Liver (tissue), 3 donors: Measurements from ENCODE around the gene DAB1.

Experiments used
- EGR1 ChIP-seq, 2 donors: IDR thresholded peaks; 2 replicates each; pipeline ENCODE4 v1.6.1; 2016 to 2018; ENCODE audit warnings: antibody characterized with exemption in 2 of 2, low read depth in 2 of 2
- GABPA ChIP-seq, 2 donors: IDR thresholded peaks in 1 of 2; conservative IDR thresholded peaks in 1 of 2; 2 replicates each; pipeline ENCODE4 v1.6.1; 2016; ENCODE audit warnings: antibody characterized with exemption in 2 of 2, mild to moderate bottlenecking in 1 of 2, moderate library complexity in 1 of 2
- HNF4G ChIP-seq: IDR thresholded peaks from 2 replicates; pipeline ENCODE4 v1.6.1; 2016; ENCODE audit warnings: antibody characterized with exemption
- JUND ChIP-seq, 2 donors: IDR thresholded peaks; 2 replicates each; pipeline ENCODE4 v1.6.1; 2016; ENCODE audit warnings: antibody characterized with exemption in 2 of 2
- RAD21 ChIP-seq, 2 donors: IDR thresholded peaks; 2 replicates each; pipeline ENCODE4 v1.6.1; 2016; ENCODE audit warnings: antibody characterized with exemption in 2 of 2, mild to moderate bottlenecking in 2 of 2
- TAF1 ChIP-seq: conservative IDR thresholded peaks from 2 replicates; pipeline ENCODE4 v1.6.1; 2016; ENCODE audit warnings: antibody characterized with exemption, mild to moderate bottlenecking
- YY1 ChIP-seq: IDR thresholded peaks from 2 replicates; pipeline ENCODE4 v1.6.1; 2016; ENCODE audit warnings: antibody characterized with exemption, mild to moderate bottlenecking
- TF ChIP-seq, protein P1 (sequence below): IDR thresholded peaks from 2 replicates; pipeline ENCODE4 v1.6.1; 2016; ENCODE audit warnings: antibody characterized with exemption
- TF ChIP-seq, protein P2 (sequence below): fragments of 150-350 bp; IDR thresholded peaks from 2 replicates; pipeline ENCODE4 v1.5.1; 2017; ENCODE audit warnings: improper control_type of control experiment, low read depth, low read length; ENCODE audit not compliant: missing input control
- TF ChIP-seq, protein P3 (sequence below): IDR thresholded peaks from 2 replicates; pipeline ENCODE4 v1.6.1; 2016; ENCODE audit warnings: antibody characterized with exemption, mild to moderate bottlenecking
- TF ChIP-seq, protein P4 (sequence below): IDR thresholded peaks from 2 replicates; pipeline ENCODE4 v1.6.1; 2016; ENCODE audit warnings: antibody characterized with exemption
- TF ChIP-seq, protein P5 (sequence below): IDR thresholded peaks from 2 replicates; pipeline ENCODE4 v1.6.1; 2016; ENCODE audit warnings: antibody characterized with exemption
- donor health status: healthy.
- donor health status: healthy.

DNA sequence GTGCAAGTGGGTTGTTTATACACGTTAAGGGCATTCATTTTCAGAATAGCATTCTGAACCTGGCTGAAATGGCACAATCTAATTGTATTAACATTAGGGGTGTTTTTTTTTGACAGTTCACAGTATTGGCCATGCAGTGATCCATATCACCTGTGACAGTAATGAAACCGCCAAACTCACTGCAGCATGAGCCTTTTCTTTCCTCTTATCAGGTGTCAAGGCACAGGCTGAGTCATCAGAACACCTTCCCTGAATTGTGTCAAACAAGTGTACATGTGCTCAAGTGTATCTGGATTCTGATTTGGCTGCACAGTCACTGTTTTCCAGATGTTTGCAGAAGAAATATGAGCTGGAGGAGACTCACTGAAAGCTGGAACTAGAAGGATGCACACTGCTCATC, 410.3 kb downstream of the DAB1 start:
- TF ChIP-seq, protein P1, sequence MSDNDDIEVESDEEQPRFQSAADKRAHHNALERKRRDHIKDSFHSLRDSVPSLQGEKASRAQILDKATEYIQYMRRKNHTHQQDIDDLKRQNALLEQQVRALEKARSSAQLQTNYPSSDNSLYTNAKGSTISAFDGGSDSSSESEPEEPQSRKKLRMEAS = no peak
- TF ChIP-seq, protein P2, sequence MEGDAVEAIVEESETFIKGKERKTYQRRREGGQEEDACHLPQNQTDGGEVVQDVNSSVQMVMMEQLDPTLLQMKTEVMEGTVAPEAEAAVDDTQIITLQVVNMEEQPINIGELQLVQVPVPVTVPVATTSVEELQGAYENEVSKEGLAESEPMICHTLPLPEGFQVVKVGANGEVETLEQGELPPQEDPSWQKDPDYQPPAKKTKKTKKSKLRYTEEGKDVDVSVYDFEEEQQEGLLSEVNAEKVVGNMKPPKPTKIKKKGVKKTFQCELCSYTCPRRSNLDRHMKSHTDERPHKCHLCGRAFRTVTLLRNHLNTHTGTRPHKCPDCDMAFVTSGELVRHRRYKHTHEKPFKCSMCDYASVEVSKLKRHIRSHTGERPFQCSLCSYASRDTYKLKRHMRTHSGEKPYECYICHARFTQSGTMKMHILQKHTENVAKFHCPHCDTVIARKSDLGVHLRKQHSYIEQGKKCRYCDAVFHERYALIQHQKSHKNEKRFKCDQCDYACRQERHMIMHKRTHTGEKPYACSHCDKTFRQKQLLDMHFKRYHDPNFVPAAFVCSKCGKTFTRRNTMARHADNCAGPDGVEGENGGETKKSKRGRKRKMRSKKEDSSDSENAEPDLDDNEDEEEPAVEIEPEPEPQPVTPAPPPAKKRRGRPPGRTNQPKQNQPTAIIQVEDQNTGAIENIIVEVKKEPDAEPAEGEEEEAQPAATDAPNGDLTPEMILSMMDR = no peak
- TF ChIP-seq, protein P3, sequence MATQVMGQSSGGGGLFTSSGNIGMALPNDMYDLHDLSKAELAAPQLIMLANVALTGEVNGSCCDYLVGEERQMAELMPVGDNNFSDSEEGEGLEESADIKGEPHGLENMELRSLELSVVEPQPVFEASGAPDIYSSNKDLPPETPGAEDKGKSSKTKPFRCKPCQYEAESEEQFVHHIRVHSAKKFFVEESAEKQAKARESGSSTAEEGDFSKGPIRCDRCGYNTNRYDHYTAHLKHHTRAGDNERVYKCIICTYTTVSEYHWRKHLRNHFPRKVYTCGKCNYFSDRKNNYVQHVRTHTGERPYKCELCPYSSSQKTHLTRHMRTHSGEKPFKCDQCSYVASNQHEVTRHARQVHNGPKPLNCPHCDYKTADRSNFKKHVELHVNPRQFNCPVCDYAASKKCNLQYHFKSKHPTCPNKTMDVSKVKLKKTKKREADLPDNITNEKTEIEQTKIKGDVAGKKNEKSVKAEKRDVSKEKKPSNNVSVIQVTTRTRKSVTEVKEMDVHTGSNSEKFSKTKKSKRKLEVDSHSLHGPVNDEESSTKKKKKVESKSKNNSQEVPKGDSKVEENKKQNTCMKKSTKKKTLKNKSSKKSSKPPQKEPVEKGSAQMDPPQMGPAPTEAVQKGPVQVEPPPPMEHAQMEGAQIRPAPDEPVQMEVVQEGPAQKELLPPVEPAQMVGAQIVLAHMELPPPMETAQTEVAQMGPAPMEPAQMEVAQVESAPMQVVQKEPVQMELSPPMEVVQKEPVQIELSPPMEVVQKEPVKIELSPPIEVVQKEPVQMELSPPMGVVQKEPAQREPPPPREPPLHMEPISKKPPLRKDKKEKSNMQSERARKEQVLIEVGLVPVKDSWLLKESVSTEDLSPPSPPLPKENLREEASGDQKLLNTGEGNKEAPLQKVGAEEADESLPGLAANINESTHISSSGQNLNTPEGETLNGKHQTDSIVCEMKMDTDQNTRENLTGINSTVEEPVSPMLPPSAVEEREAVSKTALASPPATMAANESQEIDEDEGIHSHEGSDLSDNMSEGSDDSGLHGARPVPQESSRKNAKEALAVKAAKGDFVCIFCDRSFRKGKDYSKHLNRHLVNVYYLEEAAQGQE = no peak
- TF ChIP-seq TAF1 (no peak), EGR1 (IDR thresholded peaks at IDR 0.05; ENCODE audit: low read depth in 2 of 2) (no peak), YY1 (no peak), HNF4G (no peak), JUND (IDR thresholded peaks at IDR 0.05) (no peak), RAD21 (IDR thresholded peaks at IDR 0.05) (no peak), GABPA (IDR thresholded peaks at IDR 0.05 in 1 of 2, conservative IDR thresholded peaks at IDR 0.05 in 1 of 2) (no peak)
- TF ChIP-seq, protein P4, sequence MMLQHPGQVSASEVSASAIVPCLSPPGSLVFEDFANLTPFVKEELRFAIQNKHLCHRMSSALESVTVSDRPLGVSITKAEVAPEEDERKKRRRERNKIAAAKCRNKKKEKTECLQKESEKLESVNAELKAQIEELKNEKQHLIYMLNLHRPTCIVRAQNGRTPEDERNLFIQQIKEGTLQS = no peak
- TF ChIP-seq, protein P5, sequence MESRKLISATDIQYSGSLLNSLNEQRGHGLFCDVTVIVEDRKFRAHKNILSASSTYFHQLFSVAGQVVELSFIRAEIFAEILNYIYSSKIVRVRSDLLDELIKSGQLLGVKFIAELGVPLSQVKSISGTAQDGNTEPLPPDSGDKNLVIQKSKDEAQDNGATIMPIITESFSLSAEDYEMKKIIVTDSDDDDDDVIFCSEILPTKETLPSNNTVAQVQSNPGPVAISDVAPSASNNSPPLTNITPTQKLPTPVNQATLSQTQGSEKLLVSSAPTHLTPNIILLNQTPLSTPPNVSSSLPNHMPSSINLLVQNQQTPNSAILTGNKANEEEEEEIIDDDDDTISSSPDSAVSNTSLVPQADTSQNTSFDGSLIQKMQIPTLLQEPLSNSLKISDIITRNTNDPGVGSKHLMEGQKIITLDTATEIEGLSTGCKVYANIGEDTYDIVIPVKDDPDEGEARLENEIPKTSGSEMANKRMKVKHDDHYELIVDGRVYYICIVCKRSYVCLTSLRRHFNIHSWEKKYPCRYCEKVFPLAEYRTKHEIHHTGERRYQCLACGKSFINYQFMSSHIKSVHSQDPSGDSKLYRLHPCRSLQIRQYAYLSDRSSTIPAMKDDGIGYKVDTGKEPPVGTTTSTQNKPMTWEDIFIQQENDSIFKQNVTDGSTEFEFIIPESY = no peak
